ENCODE results near the gene UCHL3.

- TF ChIP-seq CTCF (IDR thresholded peaks at IDR 0.05; ENCODE audit: low read length) (no peak), EZH2 (optimal IDR thresholded peaks at IDR 0.05; ENCODE audit: low read depth, low read length) (no peak)
Measured at GRCh38 chr13:75541287-75541686, 8.3 kb upstream of the UCHL3 start.

All from MM.1S (cell line).